MM.1S (cell line): Measurements from ENCODE around the gene FGF21.

Source experiments
- DNase-seq: peaks from one replicate; pipeline ENCODE4 v3.0.0-alpha.2; 2015
- H2AFZ ChIP-seq: fragments of 300-600 bp; sonication (generic); 2 replicates; pipeline ENCODE4 v1.6.0; 2016; ENCODE audit warnings: antibody characterized with exemption, low read length
- H3F3A ChIP-seq: fragments of 300-600 bp; sonication (generic); 2 replicates; pipeline ENCODE4 v1.6.1; 2016; ENCODE audit warnings: mild to moderate bottlenecking, antibody characterized with exemption, low read length, moderate library complexity, mixed read lengths; ENCODE audit not compliant: insufficient read depth
- H3K27ac ChIP-seq: fragments of 300-600 bp; sonication (generic); 2 replicates; pipeline ENCODE4 v1.5.1; 2016; ENCODE audit warnings: mild to moderate bottlenecking, low read length
- H3K27me3 ChIP-seq: fragments of 300-600 bp; sonication (generic); replicated peaks from 2 replicates; pipeline ENCODE4 v1.6.0; 2016; ENCODE audit warnings: low read length; ENCODE audit not compliant: insufficient read depth
- H3K36me3 ChIP-seq: fragments of 300-600 bp; sonication (generic); replicated peaks from 2 replicates; pipeline ENCODE4 v1.6.1; 2016; ENCODE audit warnings: mild to moderate bottlenecking, low read length, mixed read lengths; ENCODE audit not compliant: insufficient read depth
- H3K4me1 ChIP-seq: fragments of 300-600 bp; sonication (generic); 2 replicates; pipeline ENCODE4 v1.6.1; 2016; ENCODE audit warnings: low read length, mixed read lengths
- H3K4me2 ChIP-seq: fragments of 300-600 bp; sonication (generic); 2 replicates; pipeline ENCODE4 v1.6.0; 2016; ENCODE audit warnings: low read depth, low read length
- H3K4me3 ChIP-seq: fragments of 300-600 bp; sonication (generic); 2 replicates; pipeline ENCODE4 v1.5.1; 2016; ENCODE audit warnings: low read length, mixed read lengths
- H3K79me2 ChIP-seq: fragments of 300-600 bp; sonication (generic); 2 replicates; pipeline ENCODE4 v1.6.1; 2016; ENCODE audit warnings: mixed run types, low read length, mixed read lengths
- H3K9ac ChIP-seq: fragments of 300-600 bp; sonication (generic); 2 replicates; pipeline ENCODE4 v1.6.1; 2016; ENCODE audit warnings: low read length, mixed read lengths
- H3K9me2 ChIP-seq: fragments of 300-600 bp; sonication (generic); replicated peaks from 2 replicates; pipeline ENCODE4 v1.6.1; 2016; ENCODE audit warnings: mild to moderate bottlenecking, low read length, mixed read lengths; ENCODE audit not compliant: insufficient read depth
- H3K9me3 ChIP-seq: fragments of 300-600 bp; sonication (generic); replicated peaks from 2 replicates; pipeline ENCODE4 v1.6.1; 2016; ENCODE audit warnings: mild to moderate bottlenecking, low read length, mixed read lengths; ENCODE audit not compliant: insufficient read depth
- H4K20me1 ChIP-seq: fragments of 300-600 bp; sonication (generic); 2 replicates; pipeline ENCODE4 v1.6.1; 2016; ENCODE audit warnings: mild to moderate bottlenecking, low read length, moderate library complexity, mixed read lengths; ENCODE audit not compliant: insufficient read depth
- EZH2 ChIP-seq: fragments of 300-600 bp; sonication (generic); optimal IDR thresholded peaks from 2 replicates; pipeline ENCODE3; 2017; ENCODE audit warnings: low read depth, mild to moderate bottlenecking, antibody characterized with exemption, low read length, mixed read lengths
- EZH2phosphoT487 ChIP-seq: fragments of 300-600 bp; sonication (generic); IDR thresholded peaks from 2 replicates; pipeline ENCODE4 v1.6.1; 2018; ENCODE audit warnings: antibody characterized with exemption, low read length
- TF ChIP-seq, protein P1 (sequence below): fragments of 300-600 bp; sonication (generic); IDR thresholded peaks from 2 replicates; pipeline ENCODE4 v1.5.1; 2016; ENCODE audit warnings: antibody characterized with exemption, low read length, mixed read lengths

Gene FGF21

DNA sequence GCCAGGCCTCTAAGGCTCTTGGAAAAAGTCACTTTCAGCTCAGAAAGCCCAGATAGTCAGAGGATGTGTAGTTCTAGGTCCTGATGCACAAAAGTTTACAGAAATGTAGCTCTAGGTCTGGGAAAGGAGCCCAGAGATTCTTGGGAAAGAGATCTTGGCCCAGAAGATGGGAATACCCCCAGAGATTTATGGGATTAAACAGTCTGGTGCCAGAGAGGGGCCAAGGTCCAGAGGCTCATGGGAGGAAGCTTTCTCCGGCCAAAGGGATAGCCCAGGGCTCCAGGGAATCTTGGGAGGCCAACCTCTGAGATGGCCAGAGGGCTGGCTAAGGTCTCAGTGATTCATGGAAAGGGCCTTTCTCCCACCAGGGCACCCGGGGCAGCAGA is 40.4 kb downstream of the FGF21 start:
- no peak overlapping the region for H2AFZ ChIP-seq
- no peak overlapping the region for H3K9ac ChIP-seq
- H4K20me1 ChIP-seq = no peaks in the 10 kb centered on the region
- H3F3A ChIP-seq = no peaks in the 10 kb centered on the region
- no peak overlapping the region for H3K27ac ChIP-seq
- H3K9me3 ChIP-seq = no peaks in the 10 kb centered on the region
- H3K4me3 ChIP-seq = peak overlapping the region; percentile 55; the same call in 1 of the 2 replicates
- H3K4me1 ChIP-seq = no peaks in the 10 kb centered on the region
- DNase-seq = no peak
- TF ChIP-seq EZH2phosphoT487 = no peak
- TF ChIP-seq, protein P1, sequence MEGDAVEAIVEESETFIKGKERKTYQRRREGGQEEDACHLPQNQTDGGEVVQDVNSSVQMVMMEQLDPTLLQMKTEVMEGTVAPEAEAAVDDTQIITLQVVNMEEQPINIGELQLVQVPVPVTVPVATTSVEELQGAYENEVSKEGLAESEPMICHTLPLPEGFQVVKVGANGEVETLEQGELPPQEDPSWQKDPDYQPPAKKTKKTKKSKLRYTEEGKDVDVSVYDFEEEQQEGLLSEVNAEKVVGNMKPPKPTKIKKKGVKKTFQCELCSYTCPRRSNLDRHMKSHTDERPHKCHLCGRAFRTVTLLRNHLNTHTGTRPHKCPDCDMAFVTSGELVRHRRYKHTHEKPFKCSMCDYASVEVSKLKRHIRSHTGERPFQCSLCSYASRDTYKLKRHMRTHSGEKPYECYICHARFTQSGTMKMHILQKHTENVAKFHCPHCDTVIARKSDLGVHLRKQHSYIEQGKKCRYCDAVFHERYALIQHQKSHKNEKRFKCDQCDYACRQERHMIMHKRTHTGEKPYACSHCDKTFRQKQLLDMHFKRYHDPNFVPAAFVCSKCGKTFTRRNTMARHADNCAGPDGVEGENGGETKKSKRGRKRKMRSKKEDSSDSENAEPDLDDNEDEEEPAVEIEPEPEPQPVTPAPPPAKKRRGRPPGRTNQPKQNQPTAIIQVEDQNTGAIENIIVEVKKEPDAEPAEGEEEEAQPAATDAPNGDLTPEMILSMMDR = no peak
- TF ChIP-seq EZH2 = no peak
- H3K36me3 ChIP-seq = no peaks in the 10 kb centered on the region
- H3K4me2 ChIP-seq = peak overlapping the region; percentile 36; the same call in 1 of the 2 replicates
- no peaks in the 10 kb centered on the region for H3K79me2 ChIP-seq
- no peaks in the 10 kb centered on the region for H3K9me2 ChIP-seq
- no peaks in the 10 kb centered on the region for H3K27me3 ChIP-seq

DNA sequence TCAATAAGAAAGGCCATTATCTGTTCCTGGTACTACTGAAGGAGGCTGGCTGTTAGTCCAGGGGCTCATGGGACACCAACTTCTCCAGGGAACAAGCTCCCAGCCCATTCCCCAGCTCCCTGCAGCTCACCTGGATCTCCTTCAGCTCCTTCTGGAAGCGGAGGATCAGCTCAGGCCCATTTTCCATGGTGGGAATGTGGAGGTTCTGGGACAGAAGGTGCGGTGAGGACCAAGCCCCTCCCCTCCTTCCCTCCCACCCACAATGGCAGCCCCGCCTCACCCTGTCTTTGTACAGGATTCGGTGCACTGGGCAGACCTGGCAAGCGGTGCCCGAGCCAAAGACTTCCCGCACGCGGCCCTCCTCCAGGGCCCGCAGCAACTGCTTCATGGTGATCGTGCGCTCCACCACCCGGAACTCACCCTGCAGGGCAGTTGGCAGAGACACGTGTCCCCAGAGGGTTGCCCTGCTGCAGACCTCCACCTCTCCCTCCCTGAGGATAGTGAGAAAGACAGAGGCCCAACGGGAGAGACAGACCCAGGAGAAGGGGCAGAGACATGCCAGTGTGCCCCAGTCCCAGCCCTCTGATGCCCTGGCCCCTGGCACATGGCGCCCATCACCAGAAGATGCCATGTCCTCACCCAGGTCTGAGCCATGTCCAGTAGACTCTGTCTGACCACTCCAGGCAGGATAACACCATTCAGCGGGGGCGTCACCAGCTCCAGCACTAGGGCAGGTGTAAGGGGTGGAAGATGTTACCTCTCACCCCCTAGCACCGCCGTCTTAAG is 41.2 kb downstream of the FGF21 start:
- H3K36me3 ChIP-seq = no peaks in the 10 kb centered on the region
- H3F3A ChIP-seq = no peaks in the 10 kb centered on the region
- H2AFZ ChIP-seq = no peak overlapping the region
- no peaks in the 10 kb centered on the region for H3K9me2 ChIP-seq
- H3K27ac ChIP-seq = no peak overlapping the region
- H3K4me2 ChIP-seq = no peak overlapping the region
- H3K9me3 ChIP-seq = no peaks in the 10 kb centered on the region
- H3K27me3 ChIP-seq = no peaks in the 10 kb centered on the region
- no peak overlapping the region for H3K4me3 ChIP-seq
- no peaks in the 10 kb centered on the region for H3K79me2 ChIP-seq
- no peaks in the 10 kb centered on the region for H3K4me1 ChIP-seq
- no peak overlapping the region for H3K9ac ChIP-seq
- no peak for DNase-seq
- H4K20me1 ChIP-seq = no peaks in the 10 kb centered on the region
- no peak for TF ChIP-seq EZH2phosphoT487
- no peak for TF ChIP-seq EZH2
- TF ChIP-seq, protein P1 = no peak

- no peak overlapping the region for H3K4me3 ChIP-seq
- no peaks in the 10 kb centered on the region for H3K4me1 ChIP-seq
- no peaks in the 10 kb centered on the region for H3F3A ChIP-seq
- TF ChIP-seq EZH2 (no peak), EZH2phosphoT487 (no peak)
- TF ChIP-seq, protein P1 = no peak
- H3K79me2 ChIP-seq = no peaks in the 10 kb centered on the region
- H3K27me3 ChIP-seq = no peaks in the 10 kb centered on the region
- no peak overlapping the region for H3K27ac ChIP-seq
- no peak overlapping the region for H3K4me2 ChIP-seq
- H2AFZ ChIP-seq = no peak overlapping the region
- H3K9me2 ChIP-seq = no peaks in the 10 kb centered on the region
- no peak for DNase-seq
- no peaks in the 10 kb centered on the region for H4K20me1 ChIP-seq
- no peaks in the 10 kb centered on the region for H3K36me3 ChIP-seq
- H3K9me3 ChIP-seq = no peaks in the 10 kb centered on the region
- no peak overlapping the region for H3K9ac ChIP-seq
Measured at GRCh38 chr19:48797103-48797502, 41.8 kb downstream of the FGF21 start.
